Panc1 (cell line): ENCODE data around the gene EPHX1. TPM values are rescaled to one million over a fixed set of nuclear protein-coding genes. Genes with fewer than 3 reads are reported as not detected.

ENCODE experiments used
- ATAC-seq: fragments of 200-7000 bp; cut with Tn5 transposase; 2 replicates; pipeline ENCODE4 v1.9.1; 2020; ENCODE audit warnings: mild to moderate bottlenecking, moderate library complexity
- BruUV-seq: library from RNA; stranded (reverse); fragments of 400-500 nt; replicated peaks from 2 replicates; lab custom pipeline; 2021; lab: Mats Ljungman, UMichigan
- CTCF ChIA-PET: fragments of 300-600 bp; sonication (Branson Sonifier 250); formaldehyde crosslinking; loops from one replicate; lab custom pipeline; 2022; ENCODE audit warnings: antibody characterized with exemption; lab: Charles Lee
- POLR2A ChIA-PET: fragments of 300-600 bp; sonication (Branson Sonifier 250); formaldehyde crosslinking; loops from one replicate; lab custom pipeline; 2022; ENCODE audit warnings: antibody characterized with exemption; lab: Charles Lee
- DNase-seq: peaks from one replicate; pipeline ENCODE4 v3.0.0-alpha.2; 2010; ENCODE audit warnings: low read depth, low spot score
- H3K27ac ChIP-seq: 2 replicates; pipeline ENCODE4 v1.5.1; 2011; ENCODE audit warnings: mild to moderate bottlenecking, low read length, inconsistent platforms
- H3K27me3 ChIP-seq: fragments of 200-500 bp; sonication (Bioruptor generic); 2 replicates; pipeline ENCODE4 v1.6.0; 2014; ENCODE audit warnings: low read length, inconsistent platforms; ENCODE audit not compliant: control insufficient read depth, insufficient read depth
- H3K36me3 ChIP-seq: fragments of 200-500 bp; sonication (Bioruptor generic); 2 replicates; pipeline ENCODE4 v1.5.1; 2014; ENCODE audit warnings: inconsistent platforms, mild to moderate bottlenecking, low read length, moderate library complexity; ENCODE audit not compliant: control insufficient read depth, insufficient read depth
- H3K4me1 ChIP-seq: 2 replicates; pipeline ENCODE4 v1.5.1; 2011; ENCODE audit warnings: inconsistent platforms, mild to moderate bottlenecking, low read length, moderate library complexity; ENCODE audit not compliant: control insufficient read depth, insufficient read depth
- H3K4me3 ChIP-seq, 2 experiments: 2 replicates each; pipeline ENCODE4 v1.5.1; 2011 to 2012; ENCODE audit warnings: low read depth in 2 of 2, low read length in 2 of 2, mild to moderate bottlenecking in 2 of 2, inconsistent platforms in 1 of 2, moderate library complexity in 1 of 2
- H3K9me3 ChIP-seq: fragments of 200-500 bp; sonication (Bioruptor generic); 2 replicates; pipeline ENCODE4 v1.5.1; 2014; ENCODE audit warnings: low read depth, mild to moderate bottlenecking, inconsistent platforms, low read length, moderate library complexity; ENCODE audit not compliant: control insufficient read depth, insufficient read depth
- CTCF ChIP-seq: fragments of 450-650 bp; IDR thresholded peaks from 2 replicates; pipeline ENCODE4 v1.5.1; 2017; ENCODE audit warnings: mild to moderate bottlenecking
- POLR2AphosphoS5 ChIP-seq: IDR thresholded peaks from 2 replicates; pipeline ENCODE4 v1.6.1; 2012; ENCODE audit warnings: mild to moderate bottlenecking, low read depth, low read length, moderate library complexity
- SIN3A ChIP-seq: IDR thresholded peaks from 2 replicates; pipeline ENCODE4 v1.6.1; 2012; ENCODE audit warnings: low read depth, mild to moderate bottlenecking, low read length, moderate library complexity, borderline replicate concordance; ENCODE audit not compliant: insufficient read depth
- TCF7L2 ChIP-seq: IDR thresholded peaks from 2 replicates; pipeline ENCODE4 v1.6.1; 2011; ENCODE audit warnings: mild to moderate bottlenecking, low read depth, low read length, inconsistent platforms
- in situ Hi-C: cut with HindIII; loops from 2 replicates; pipeline ENCODE4 v1.10.0; 2016; ENCODE audit warnings: low sequenced_read_pairs, low pct_unique_long_range_greater_than_20kb
- intact Hi-C: fragments of 100-400 bp; cut with micrococcal nuclease; formaldehyde crosslinking; loops from one replicate; pipeline ENCODE4 v1.10.0; 2022; ENCODE audit not compliant: unreplicated experiment
- total RNA-seq: library from RNA; stranded (reverse); gene quantifications from one replicate; pipeline ENCODE4 v1.2.1, GENCODE V29; 2021; ENCODE audit not compliant: unreplicated experiment
- TF ChIP-seq, protein P1 (sequence below), 2 experiments: IDR thresholded peaks; 2 replicates each; pipeline ENCODE4 v1.6.1; 2011 to 2012; ENCODE audit warnings: low read depth in 2 of 2, control low read depth in 1 of 2, low read length in 1 of 2, mild to moderate bottlenecking in 1 of 2, moderate library complexity in 1 of 2; ENCODE audit not compliant: insufficient read depth in 1 of 2

The EPHX1 gene
- total RNA-seq, 1 experiment from 2014 or later: 76.4 TPM

GRCh38 chr1:225770561-225771248 lies 39.2 kb upstream of the EPHX1 start:
- DNase-seq: no peak
- H3K36me3 ChIP-seq: no peaks in the 10 kb centered on the region
- no peaks in the 10 kb centered on the region for H3K27me3 ChIP-seq
- CTCF ChIA-PET: interaction anchor here (0.7 kb wide), 1 partner anchor 50 kb away, joined by 3 read pairs; no protein-coding TSS in a partner anchor
- H3K9me3 ChIP-seq: no peaks in the 10 kb centered on the region
- H3K4me1 ChIP-seq: peaks cover 43% of the 10 kb centered on the region
- intact Hi-C loops (no loop called here), in situ Hi-C loops (loop anchor here (10.0 kb wide), 1 partner anchor 216 kb away; no protein-coding TSS in a partner anchor)
- ATAC-seq: no peak
- no TSS peak for BruUV-seq
- POLR2A ChIA-PET: no interaction called here
- H3K4me3 ChIP-seq: no peak overlapping the region
- TF ChIP-seq TCF7L2: no peak
- no peak for TF ChIP-seq SIN3A
- TF ChIP-seq POLR2AphosphoS5: no peak
- no peak for TF ChIP-seq CTCF
- TF ChIP-seq, protein P1, sequence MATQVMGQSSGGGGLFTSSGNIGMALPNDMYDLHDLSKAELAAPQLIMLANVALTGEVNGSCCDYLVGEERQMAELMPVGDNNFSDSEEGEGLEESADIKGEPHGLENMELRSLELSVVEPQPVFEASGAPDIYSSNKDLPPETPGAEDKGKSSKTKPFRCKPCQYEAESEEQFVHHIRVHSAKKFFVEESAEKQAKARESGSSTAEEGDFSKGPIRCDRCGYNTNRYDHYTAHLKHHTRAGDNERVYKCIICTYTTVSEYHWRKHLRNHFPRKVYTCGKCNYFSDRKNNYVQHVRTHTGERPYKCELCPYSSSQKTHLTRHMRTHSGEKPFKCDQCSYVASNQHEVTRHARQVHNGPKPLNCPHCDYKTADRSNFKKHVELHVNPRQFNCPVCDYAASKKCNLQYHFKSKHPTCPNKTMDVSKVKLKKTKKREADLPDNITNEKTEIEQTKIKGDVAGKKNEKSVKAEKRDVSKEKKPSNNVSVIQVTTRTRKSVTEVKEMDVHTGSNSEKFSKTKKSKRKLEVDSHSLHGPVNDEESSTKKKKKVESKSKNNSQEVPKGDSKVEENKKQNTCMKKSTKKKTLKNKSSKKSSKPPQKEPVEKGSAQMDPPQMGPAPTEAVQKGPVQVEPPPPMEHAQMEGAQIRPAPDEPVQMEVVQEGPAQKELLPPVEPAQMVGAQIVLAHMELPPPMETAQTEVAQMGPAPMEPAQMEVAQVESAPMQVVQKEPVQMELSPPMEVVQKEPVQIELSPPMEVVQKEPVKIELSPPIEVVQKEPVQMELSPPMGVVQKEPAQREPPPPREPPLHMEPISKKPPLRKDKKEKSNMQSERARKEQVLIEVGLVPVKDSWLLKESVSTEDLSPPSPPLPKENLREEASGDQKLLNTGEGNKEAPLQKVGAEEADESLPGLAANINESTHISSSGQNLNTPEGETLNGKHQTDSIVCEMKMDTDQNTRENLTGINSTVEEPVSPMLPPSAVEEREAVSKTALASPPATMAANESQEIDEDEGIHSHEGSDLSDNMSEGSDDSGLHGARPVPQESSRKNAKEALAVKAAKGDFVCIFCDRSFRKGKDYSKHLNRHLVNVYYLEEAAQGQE (IDR thresholded peaks at IDR 0.05; ENCODE audit: insufficient read depth in 1 of 2, low read depth in 2 of 2, low read length in 1 of 2): no peak
- 0 out of 2 replicates have a peak overlapping the region, but pooled peaks have one; percentile 35 for H3K27ac ChIP-seq

DNA sequence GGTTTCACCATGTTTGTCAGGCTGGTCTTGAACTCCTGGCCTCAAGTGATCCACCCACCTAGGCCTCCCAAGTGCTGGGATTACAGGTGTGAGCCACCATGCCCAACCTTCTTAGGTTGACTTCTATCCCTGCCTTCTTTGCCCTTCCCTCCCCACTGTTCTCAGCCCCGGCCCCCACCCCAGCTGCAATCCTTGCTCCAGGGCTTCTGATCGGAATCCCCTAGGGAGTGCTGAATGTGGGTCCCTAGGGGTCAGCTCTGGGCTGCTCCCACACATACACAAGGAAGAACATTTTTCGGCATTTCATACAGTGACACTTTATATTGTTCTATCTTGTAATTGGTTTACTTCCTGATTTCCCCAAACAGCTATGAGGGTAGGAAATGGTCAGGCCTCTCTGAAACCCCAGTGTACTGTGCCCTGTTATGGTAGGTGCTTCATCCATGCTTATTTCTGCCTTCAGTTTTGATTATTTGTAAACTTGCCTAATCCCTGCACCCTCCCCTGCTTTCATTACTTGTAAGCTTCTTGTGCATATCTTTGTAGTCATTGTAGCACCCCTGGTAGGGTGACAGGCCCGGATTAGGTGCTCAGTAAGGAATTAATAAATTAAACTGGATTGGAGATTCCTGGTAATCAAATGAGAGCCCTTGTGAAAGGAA lies 38.1 kb upstream of the EPHX1 start:
- BruUV-seq: no TSS peak
- TF ChIP-seq SIN3A: no peak
- TF ChIP-seq CTCF: no peak
- TF ChIP-seq, protein P1 (IDR thresholded peaks at IDR 0.05; ENCODE audit: insufficient read depth in 1 of 2, low read depth in 2 of 2, low read length in 1 of 2): no peak
- no peak for TF ChIP-seq POLR2AphosphoS5
- no peak for TF ChIP-seq TCF7L2
- no peak for DNase-seq
- Histone ChIP-seq H3K4me3 (no peak overlapping the region), H3K4me1 (peaks cover 41% of the 10 kb centered on the region), H3K27me3 (no peaks in the 10 kb centered on the region), H3K9me3 (no peaks in the 10 kb centered on the region), H3K36me3 (no peaks in the 10 kb centered on the region), H3K27ac (peak overlapping the region; percentile 71)
- POLR2A ChIA-PET: interaction anchor here (0.6 kb wide), 2 partner anchors 37 to 201 kb away, joined by 3 to 4 read pairs; no protein-coding TSS in a partner anchor
- CTCF ChIA-PET: interaction anchor here (0.6 to 1.7 kb wide), 5 partner anchors 8 to 297 kb away, joined by 3 to 9 read pairs (median 6); no protein-coding TSS in a partner anchor
- in situ Hi-C loops (loop anchor here (10.0 kb wide), 1 partner anchor 217 kb away; no protein-coding TSS in a partner anchor), intact Hi-C loops (loop anchor here (1.0 to 2.0 kb wide), 3 partner anchors 116 to 297 kb away; no protein-coding TSS in a partner anchor)
- peak; percentile 40 for ATAC-seq
